Testis (tissue), 3 donors: ENCODE data around the gene KLF13. TPM values are rescaled to one million over a fixed set of nuclear protein-coding genes. Genes with fewer than 3 reads are reported as not detected.

Experiments
- DNase-seq: peaks from one replicate; pipeline ENCODE4 v3.0.0-alpha.2; 2019
- H3K27ac ChIP-seq, 2 donors: fragments of 200-600 bp; sonication (generic); one replicate each; pipeline ENCODE4 v1.5.1; 2019
- H3K27me3 ChIP-seq: fragments of 200-600 bp; sonication (generic); one replicate; pipeline ENCODE4 v1.5.1; 2019
- H3K36me3 ChIP-seq: fragments of 200-600 bp; sonication (generic); one replicate; pipeline ENCODE4 v1.5.1; 2017; ENCODE audit warnings: low read depth; ENCODE audit errors: missing control alignments
- H3K4me1 ChIP-seq: fragments of 200-600 bp; sonication (generic); one replicate; pipeline ENCODE4 v1.5.1; 2019
- H3K4me3 ChIP-seq, 2 donors: fragments of 200-600 bp; sonication (generic); one replicate each; pipeline ENCODE4 v1.5.1; 2017 to 2019
- H3K9me3 ChIP-seq: fragments of 200-600 bp; sonication (generic); one replicate; pipeline ENCODE4 v1.5.1; 2017
- POLR2A ChIP-seq: fragments of 450-650 bp; IDR thresholded peaks from one replicate; pipeline ENCODE4 v1.6.1; 2017; ENCODE audit warnings: antibody characterized with exemption, mild to moderate bottlenecking, moderate library complexity
- WGBS, 2 donors: methylation state at CpG; one replicate each; pipeline ENCODE4 v1.1.5; 2018; 5-methylcytosine and 5-hydroxymethylcytosine counted together
- intact Hi-C: fragments of 100-400 bp; cut with DNase I; formaldehyde crosslinking; loops from one replicate; pipeline ENCODE4 v1.15.1; 2023; ENCODE audit warnings: low total_unique reads
- polyA plus RNA-seq: library from polyadenylated mRNA; stranded (reverse); fragments of 350-450 nt; fragmentation: Illumina TruSeq; extraction: RNeasy Lipid Tissue Mini Kit (QIAGEN cat#74804); gene quantifications from one replicate; pipeline ENCODE4 v1.2.3, GENCODE V29; 2014; ENCODE audit warnings: low read depth, low replicate concordance; ENCODE audit not compliant: insufficient read depth
- total RNA-seq, 2 donors: library from RNA; depleted of rRNA; stranded (reverse); fragments of >200 nt; gene quantifications; one replicate each; pipeline ENCODE4 v1.2.3, GENCODE V29; 2016
- TF ChIP-seq, protein P1 (sequence below), 3 experiments: fragments of 450-650 bp in 2 of 3; fragments of 200-600 bp in 1 of 3; sonication (generic) in 1 of 3; IDR thresholded peaks; one replicate each; pipeline ENCODE4 v1.5.1; 2016 to 2019; ENCODE audit warnings: antibody characterized with exemption in 3 of 3, mild to moderate bottlenecking in 2 of 3, moderate library complexity in 1 of 3

Gene KLF13
- total and polyA plus RNA-seq, 3 donors from 2014 or later = 41.9 to 61.7 (median 45.7) TPM

- DNase-seq = no peak
- no peak for TF ChIP-seq POLR2A
- TF ChIP-seq, protein P1, sequence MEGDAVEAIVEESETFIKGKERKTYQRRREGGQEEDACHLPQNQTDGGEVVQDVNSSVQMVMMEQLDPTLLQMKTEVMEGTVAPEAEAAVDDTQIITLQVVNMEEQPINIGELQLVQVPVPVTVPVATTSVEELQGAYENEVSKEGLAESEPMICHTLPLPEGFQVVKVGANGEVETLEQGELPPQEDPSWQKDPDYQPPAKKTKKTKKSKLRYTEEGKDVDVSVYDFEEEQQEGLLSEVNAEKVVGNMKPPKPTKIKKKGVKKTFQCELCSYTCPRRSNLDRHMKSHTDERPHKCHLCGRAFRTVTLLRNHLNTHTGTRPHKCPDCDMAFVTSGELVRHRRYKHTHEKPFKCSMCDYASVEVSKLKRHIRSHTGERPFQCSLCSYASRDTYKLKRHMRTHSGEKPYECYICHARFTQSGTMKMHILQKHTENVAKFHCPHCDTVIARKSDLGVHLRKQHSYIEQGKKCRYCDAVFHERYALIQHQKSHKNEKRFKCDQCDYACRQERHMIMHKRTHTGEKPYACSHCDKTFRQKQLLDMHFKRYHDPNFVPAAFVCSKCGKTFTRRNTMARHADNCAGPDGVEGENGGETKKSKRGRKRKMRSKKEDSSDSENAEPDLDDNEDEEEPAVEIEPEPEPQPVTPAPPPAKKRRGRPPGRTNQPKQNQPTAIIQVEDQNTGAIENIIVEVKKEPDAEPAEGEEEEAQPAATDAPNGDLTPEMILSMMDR (IDR thresholded peaks at IDR 0.05) = no peak
- intact Hi-C loops = no loop called here
- Histone ChIP-seq H3K9me3 (no peaks in the 10 kb centered on the region), H3K27me3 (no peaks in the 10 kb centered on the region), H3K36me3 (no peaks in the 10 kb centered on the region), H3K4me3 (no peak overlapping the region), H3K4me1 (peaks cover 3% of the 10 kb centered on the region), H3K27ac (no peak overlapping the region)
- WGBS, 2 donors = 83 to 91% methylated on average over 10 of the region's 10 CpGs
Observed at GRCh38 chr15:31381801-31382712, 55.4 kb downstream of the KLF13 start.

- Histone ChIP-seq H3K27ac (no peak overlapping the region), H3K36me3 (no peaks in the 10 kb centered on the region), H3K4me1 (peaks cover 3% of the 10 kb centered on the region), H3K4me3 (no peak overlapping the region), H3K27me3 (no peaks in the 10 kb centered on the region), H3K9me3 (no peaks in the 10 kb centered on the region)
- no peak for DNase-seq
- intact Hi-C loops = no loop called here
- WGBS, 2 donors = 84 to 91% methylated on average over 5 of the region's 5 CpGs
- TF ChIP-seq POLR2A = no peak
- TF ChIP-seq, protein P1 (IDR thresholded peaks at IDR 0.05) = no peak
Observed at GRCh38 chr15:31382713-31383045, 56.0 kb downstream of the KLF13 start.

DNA sequence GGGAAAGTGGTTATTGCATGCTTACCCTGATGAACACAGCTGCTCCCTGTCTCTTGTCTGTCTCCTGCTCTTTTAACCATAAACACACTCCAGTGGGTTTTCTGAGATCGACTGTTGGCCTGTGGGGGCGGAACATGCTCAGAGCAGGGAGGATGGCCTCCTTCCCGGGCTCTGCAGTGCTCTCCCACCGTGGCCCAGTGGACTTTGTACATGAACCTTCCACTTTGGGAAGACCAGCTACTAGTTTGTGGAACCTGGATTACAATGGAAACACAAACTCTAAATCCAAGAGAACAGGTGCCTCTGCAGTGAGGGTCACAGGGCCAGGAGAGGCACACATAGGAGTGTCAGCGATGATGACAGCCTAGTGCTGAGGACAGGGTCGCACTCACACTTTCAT lies 56.5 kb downstream of the KLF13 start:
- no peaks in the 10 kb centered on the region for H3K36me3 ChIP-seq
- intact Hi-C loops = no loop called here
- H3K4me3 ChIP-seq = no peak overlapping the region

GRCh38 chr15:31384568-31384967 lies 57.9 kb downstream of the KLF13 start:
- no peak overlapping the region for H3K4me3 ChIP-seq
- TF ChIP-seq, protein P1 (IDR thresholded peaks at IDR 0.05) = no peak
- TF ChIP-seq POLR2A = no peak
- intact Hi-C loops = no loop called here
- H3K27ac ChIP-seq = no peak overlapping the region
- WGBS, 2 donors = 84 to 92% methylated on average over 4 of the region's 4 CpGs
- no peak for DNase-seq
- peaks cover under 1% of the 10 kb centered on the region for H3K4me1 ChIP-seq
- no peaks in the 10 kb centered on the region for H3K27me3 ChIP-seq
- H3K36me3 ChIP-seq = no peaks in the 10 kb centered on the region
- no peaks in the 10 kb centered on the region for H3K9me3 ChIP-seq

More for the DNA sequence above, 56.5 kb downstream of the KLF13 start:
- no peak overlapping the region for H3K27ac ChIP-seq
- H3K4me1 ChIP-seq = peaks cover 3% of the 10 kb centered on the region
- H3K9me3 ChIP-seq = no peaks in the 10 kb centered on the region
- no peaks in the 10 kb centered on the region for H3K27me3 ChIP-seq
- TF ChIP-seq, protein P1 (IDR thresholded peaks at IDR 0.05) = no peak
- TF ChIP-seq POLR2A = no peak
- WGBS, 2 donors = 80 to 94% methylated on average over 6 of the region's 6 CpGs
- no peak for DNase-seq

DNA sequence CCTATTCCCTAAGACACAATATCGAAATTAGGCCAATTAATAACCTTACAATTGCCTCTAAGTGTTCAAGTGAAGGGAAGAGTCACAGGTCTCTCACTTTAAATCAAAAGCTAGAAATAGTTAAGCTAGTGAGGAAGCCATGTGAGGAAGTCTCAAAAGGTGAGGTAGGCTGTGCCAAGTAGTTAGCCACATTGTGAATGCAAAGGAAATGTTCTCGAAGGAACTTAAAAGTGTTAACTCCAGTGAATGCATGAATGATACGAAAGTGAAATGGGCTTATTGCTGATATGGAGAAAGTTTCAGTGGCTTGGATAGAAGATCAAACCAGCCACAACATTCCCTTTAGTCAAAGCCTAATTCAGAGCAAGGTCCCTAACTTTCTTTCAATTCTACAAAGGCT lies 59.1 kb downstream of the KLF13 start:
- no peak for TF ChIP-seq POLR2A
- TF ChIP-seq, protein P1 (IDR thresholded peaks at IDR 0.05) = no peak
- no peaks in the 10 kb centered on the region for H3K36me3 ChIP-seq
- no peak for DNase-seq
- H3K9me3 ChIP-seq = no peaks in the 10 kb centered on the region
- H3K27me3 ChIP-seq = no peaks in the 10 kb centered on the region
- peaks cover 4% of the 10 kb centered on the region for H3K4me1 ChIP-seq
- intact Hi-C loops = no loop called here
- H3K27ac ChIP-seq = no peak overlapping the region
- WGBS, 2 donors = 74 to 93% methylated on average over 3 of the region's 3 CpGs
- H3K4me3 ChIP-seq = no peak overlapping the region
